ENCODE measurements around the gene MCM3AP.

The MCM3AP gene

DNA sequence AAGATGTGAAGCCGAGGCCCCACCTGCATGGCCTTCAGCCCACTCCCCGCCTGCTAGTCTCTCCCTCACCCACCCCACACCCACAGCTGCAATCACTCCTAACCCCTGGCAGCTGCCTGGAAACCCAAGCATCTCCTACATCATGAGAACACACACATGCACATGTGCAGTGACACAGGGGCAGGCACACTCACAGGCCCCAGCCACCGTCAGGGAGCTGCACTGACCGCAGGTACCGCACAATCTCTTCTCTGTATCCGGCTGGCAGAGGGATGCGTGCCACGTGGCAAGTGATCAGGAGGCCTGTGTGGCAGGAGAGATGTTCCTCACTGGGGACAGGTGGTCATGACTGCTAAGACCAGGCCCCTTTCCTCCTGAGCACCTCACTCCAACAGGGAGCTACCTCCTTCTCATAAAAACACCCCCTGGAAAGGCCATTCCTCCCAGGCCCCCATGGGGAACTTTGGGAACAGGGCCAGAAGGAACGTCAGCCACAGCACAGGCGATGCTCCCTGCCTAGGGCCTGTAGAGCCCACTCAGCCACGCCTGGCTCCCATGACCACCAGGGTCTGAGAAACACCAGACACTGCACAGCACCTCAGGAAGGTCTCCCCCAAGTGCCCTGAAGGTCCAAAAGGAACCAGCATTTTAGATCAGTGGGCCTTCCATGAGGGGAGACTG lies 62.8 kb downstream of the MCM3AP start:
- Mint-ChIP-seq H3K27me3 (no peaks in the 10 kb centered on the region), H3K4me3 (no peak overlapping the region)

GRCh38 chr21:46221664-46222435 lies 63.6 kb downstream of the MCM3AP start:
- peaks cover 3% of the 10 kb centered on the region for H3K36me3 Mint-ChIP-seq
- no peaks in the 10 kb centered on the region for H3K9me3 Mint-ChIP-seq
- H3K4me3 Mint-ChIP-seq: no peak overlapping the region
- H3K27me3 Mint-ChIP-seq: no peaks in the 10 kb centered on the region
- H3K4me1 Mint-ChIP-seq: peaks cover 7% of the 10 kb centered on the region
- no peak overlapping the region for H3K27ac Mint-ChIP-seq

More for the DNA sequence above, 62.8 kb downstream of the MCM3AP start:
- Mint-ChIP-seq H3K27ac (no peak overlapping the region), H3K36me3 (peaks cover 3% of the 10 kb centered on the region), H3K9me3 (no peaks in the 10 kb centered on the region), H3K4me1 (peaks cover 14% of the 10 kb centered on the region)

GRCh38 chr21:46220847-46221246 lies 64.6 kb downstream of the MCM3AP start:
- no peaks in the 10 kb centered on the region for H3K4me1 Mint-ChIP-seq

GRCh38 chr21:46220275-46220810 lies 65.1 kb downstream of the MCM3AP start:
- Mint-ChIP-seq H3K4me1 (no peaks in the 10 kb centered on the region), H3K27me3 (no peaks in the 10 kb centered on the region), H3K36me3 (peaks cover 3% of the 10 kb centered on the region), H3K4me3 (no peak overlapping the region), H3K9me3 (no peaks in the 10 kb centered on the region), H3K27ac (no peak overlapping the region)

More at GRCh38 chr21:46220847-46221246, 64.6 kb downstream of the MCM3AP start:
- no peaks in the 10 kb centered on the region for H3K27me3 Mint-ChIP-seq
- no peak overlapping the region for H3K4me3 Mint-ChIP-seq
- no peaks in the 10 kb centered on the region for H3K9me3 Mint-ChIP-seq
- no peak overlapping the region for H3K27ac Mint-ChIP-seq
- H3K36me3 Mint-ChIP-seq: peaks cover 3% of the 10 kb centered on the region

DNA sequence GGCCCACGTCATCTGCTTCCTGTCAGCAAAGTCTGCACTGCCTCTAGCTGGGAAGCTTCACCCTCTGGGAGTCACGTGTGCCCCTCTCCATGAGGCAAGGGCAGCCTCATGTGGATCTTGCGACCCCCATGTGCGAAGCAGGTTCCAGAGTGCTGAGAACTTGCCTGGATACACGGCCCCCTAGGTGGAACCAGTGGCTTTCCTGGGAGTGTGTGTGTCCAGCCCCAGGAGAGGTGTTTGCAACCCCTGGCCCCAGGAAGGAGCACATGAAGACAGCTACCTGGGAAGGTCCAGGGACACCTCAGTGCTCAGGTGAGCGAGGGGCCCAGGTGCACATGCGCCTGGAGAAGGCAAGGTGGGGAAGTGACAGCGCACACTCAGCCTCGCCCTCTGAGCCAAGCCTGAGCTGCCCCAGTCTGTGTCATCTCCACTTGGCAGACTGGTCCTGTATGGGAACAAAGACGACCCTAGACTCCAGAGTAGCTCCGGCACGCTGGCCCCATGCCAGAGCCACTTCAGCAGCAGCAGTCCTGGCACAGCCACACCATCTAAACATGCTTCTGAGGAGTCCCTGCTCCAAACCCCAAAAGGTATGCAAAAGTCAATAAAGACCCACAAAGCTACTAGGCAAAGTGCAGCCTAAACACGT lies 65.7 kb downstream of the MCM3AP start:
- Mint-ChIP-seq H3K27ac (no peak overlapping the region), H3K4me3 (no peak overlapping the region), H3K27me3 (no peaks in the 10 kb centered on the region), H3K36me3 (peaks cover 3% of the 10 kb centered on the region), H3K9me3 (no peaks in the 10 kb centered on the region), H3K4me1 (no peaks in the 10 kb centered on the region)

DNA sequence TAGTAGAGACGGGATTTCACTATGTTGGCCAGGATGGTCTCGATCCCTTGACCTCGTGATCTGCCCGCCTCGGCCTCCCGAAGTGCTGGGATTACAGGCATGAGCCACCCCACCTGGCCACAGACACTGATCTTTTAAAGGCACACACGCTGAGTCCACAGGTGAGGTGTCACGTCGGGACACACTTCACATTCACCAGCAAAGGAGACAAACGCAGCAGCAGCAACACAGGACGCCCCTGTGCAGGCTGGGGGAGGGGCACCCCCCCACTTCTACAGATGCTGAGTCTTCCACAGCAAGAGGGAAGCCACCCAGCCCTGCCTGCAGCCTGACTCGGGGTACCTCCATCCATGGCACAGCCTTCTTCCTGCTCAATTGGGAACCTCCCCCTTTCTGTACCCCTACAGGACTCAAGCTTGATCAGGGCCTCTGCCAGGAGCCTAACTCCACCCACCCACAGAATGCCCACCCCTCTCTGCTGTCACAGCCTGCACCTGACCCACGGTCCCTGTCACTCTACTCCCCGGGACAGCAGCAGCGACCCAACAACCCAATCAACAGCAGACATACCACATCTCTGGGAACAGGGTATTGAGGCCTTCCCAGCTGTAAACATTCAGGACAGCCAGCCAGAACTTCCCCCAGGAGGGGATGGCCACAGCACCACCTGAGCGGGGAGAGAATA lies 66.4 kb downstream of the MCM3AP start:
- no peak overlapping the region for H3K27ac Mint-ChIP-seq
- H3K4me3 Mint-ChIP-seq: no peak overlapping the region
- H3K4me1 Mint-ChIP-seq: no peaks in the 10 kb centered on the region
- H3K9me3 Mint-ChIP-seq: no peaks in the 10 kb centered on the region
- peaks cover 3% of the 10 kb centered on the region for H3K36me3 Mint-ChIP-seq
- no peaks in the 10 kb centered on the region for H3K27me3 Mint-ChIP-seq

GRCh38 chr21:46217511-46218196 lies 67.8 kb downstream of the MCM3AP start:
- Mint-ChIP-seq H3K4me1 (no peaks in the 10 kb centered on the region), H3K27me3 (no peaks in the 10 kb centered on the region), H3K27ac (no peak overlapping the region), H3K36me3 (peaks cover 3% of the 10 kb centered on the region), H3K4me3 (no peak overlapping the region), H3K9me3 (no peaks in the 10 kb centered on the region)

DNA sequence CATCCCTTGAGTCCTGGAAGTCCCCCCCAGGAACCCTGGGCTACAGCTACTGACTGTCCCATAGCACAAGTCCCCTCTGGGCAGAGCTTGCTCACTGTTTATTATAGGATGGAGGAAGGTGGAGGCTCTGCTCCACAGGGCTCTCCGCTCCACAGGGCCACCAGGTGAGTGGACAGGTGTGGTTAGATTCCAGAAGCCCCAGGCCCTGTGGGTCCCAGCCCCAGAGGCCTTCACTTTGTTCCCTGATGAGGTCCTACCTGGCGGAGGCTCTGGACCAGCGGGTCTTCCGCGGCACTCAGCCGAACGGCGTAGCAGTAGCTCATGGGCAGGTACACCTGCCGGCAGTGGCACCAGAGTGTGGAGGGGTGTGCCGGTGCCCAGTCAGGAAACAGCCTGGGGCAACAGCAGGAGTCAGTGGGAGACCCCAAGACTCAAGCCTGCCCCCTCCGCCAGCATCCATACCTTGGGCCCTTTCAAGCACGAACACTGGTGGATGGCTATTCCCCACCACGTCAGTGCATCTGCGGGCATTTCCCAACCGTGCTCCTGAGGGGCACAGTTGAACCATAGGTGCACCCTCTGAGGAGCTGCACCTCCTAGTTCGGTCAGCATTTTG lies 69.2 kb downstream of the MCM3AP start:
- Mint-ChIP-seq H3K36me3 (peaks cover 3% of the 10 kb centered on the region), H3K27me3 (no peaks in the 10 kb centered on the region), H3K9me3 (no peaks in the 10 kb centered on the region), H3K4me1 (no peaks in the 10 kb centered on the region), H3K4me3 (no peak overlapping the region), H3K27ac (no peak overlapping the region)

- Mint-ChIP-seq H3K27ac (no peak overlapping the region), H3K27me3 (no peaks in the 10 kb centered on the region), H3K4me1 (no peaks in the 10 kb centered on the region), H3K4me3 (no peak overlapping the region), H3K9me3 (no peaks in the 10 kb centered on the region), H3K36me3 (peaks cover 3% of the 10 kb centered on the region)
These were observed 69.8 kb downstream of the MCM3AP start for GRCh38 chr21:46215436-46216131.

DNA sequence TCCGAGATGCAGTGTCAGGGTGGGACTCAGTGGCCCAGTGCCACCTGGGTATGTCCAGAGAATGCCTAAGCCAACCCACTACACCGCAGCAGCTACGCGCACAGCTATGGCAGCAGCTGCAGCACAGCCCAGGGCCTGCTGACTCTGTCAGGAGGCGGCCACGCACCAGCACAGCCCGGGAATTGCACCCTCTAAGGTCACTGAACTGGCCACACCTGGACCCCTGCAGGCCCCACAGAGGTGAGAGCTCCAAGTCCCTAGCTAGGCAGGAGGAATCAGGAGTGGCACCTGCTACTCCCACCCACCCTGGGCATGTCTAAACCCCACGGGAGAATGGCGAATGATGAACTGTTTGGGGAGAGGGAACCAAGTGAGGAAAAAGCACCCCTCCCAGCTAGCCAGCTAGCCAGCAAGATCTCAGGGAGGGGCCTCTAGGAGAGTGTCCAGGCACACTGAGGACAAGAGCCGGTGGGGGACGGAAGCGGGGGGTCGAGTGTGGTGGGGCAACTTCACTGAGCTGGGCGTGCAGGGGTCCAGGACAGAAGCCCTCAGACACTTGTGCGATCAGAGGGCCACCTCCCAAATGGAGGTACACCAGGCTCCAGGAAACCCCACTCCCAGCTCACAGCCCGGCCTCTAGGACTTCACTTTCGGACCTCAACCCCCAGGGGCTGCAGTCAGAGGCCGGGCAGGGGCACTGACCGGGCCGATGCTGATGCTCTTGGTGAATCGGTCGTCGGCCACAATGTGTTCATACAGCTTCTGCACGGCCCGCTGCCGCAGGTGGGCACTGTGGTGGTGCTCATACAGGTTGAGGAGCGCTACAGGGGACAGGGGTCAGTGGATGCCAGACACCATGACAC lies 70.7 kb downstream of the MCM3AP start:
- H3K27ac Mint-ChIP-seq: no peak overlapping the region
- H3K27me3 Mint-ChIP-seq: no peaks in the 10 kb centered on the region
- no peaks in the 10 kb centered on the region for H3K36me3 Mint-ChIP-seq
- no peak overlapping the region for H3K4me3 Mint-ChIP-seq
- H3K4me1 Mint-ChIP-seq: no peaks in the 10 kb centered on the region
- H3K9me3 Mint-ChIP-seq: no peaks in the 10 kb centered on the region

DNA sequence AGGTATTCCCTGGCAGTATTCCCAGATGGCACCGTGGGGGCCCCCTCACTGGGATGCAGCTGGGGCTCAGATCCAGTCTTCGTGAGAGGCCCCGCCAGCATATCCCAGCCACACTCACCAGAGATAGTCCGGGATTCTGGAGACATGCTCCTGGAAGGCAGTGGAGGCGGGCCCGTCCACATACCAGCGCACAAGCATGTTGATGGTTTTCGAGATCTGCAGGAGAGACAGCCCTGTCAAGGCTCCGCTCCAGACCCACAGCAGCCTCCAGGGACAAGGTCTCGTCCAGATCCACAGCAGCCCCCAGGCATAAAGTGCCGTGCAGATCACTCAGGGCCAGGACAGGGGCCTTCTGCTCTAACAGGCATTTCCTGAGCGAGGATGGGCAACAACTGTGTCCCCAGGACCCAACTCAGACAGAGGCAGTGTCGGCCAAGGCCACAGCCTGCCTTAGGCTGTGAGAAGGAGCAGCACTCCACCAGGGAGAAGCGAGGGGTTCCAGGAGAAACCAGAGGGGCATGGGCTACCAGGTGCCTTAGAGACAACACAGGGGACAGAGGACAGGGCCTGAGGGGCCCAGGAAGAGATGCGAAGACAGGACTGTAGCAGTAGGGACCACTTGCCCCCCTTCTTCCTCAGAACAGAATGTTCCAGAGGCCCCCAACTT lies 71.7 kb downstream of the MCM3AP start:
- no peaks in the 10 kb centered on the region for H3K27me3 Mint-ChIP-seq
- H3K36me3 Mint-ChIP-seq: no peaks in the 10 kb centered on the region
- H3K9me3 Mint-ChIP-seq: no peaks in the 10 kb centered on the region
- no peaks in the 10 kb centered on the region for H3K4me1 Mint-ChIP-seq
- no peak overlapping the region for H3K27ac Mint-ChIP-seq
- no peak overlapping the region for H3K4me3 Mint-ChIP-seq

DNA sequence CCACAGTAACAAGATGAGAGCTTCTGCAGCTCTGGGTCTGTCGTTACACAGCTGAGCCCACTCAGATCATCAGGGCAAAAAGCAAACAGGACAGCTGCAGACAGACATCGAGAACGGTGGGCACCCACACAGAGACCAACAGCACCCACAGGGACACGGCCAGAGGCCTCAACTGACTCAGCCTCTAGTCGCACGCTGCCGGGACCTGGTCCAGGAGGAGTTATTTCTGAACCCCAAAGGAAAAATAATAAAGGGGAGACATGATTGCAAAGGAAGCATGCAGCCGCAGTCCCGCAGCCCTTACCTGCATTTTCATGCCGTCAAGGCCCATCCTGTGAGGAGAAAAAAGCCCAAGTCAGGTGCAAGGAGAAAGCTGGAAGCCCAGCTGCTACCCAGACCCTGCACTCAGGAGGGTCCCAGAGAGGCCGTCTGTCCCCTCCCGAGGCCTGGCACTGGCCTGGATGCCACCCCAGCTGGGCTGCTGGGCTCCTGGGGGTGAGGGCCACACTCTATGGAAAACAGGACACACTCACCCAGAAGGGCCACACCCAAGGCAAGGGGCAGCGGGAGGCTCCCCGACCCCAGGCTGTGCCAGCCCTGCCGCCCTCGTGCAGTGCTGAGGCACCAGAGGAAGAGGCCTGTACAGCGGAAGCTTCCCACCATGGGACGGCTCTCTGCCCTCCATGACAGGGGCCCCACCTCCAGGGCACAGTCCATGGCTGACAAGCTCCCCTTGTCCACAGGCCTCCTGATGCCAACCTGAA lies 72.5 kb downstream of the MCM3AP start:
- Mint-ChIP-seq H3K4me3 (no peak overlapping the region), H3K9me3 (no peaks in the 10 kb centered on the region), H3K4me1 (no peaks in the 10 kb centered on the region), H3K36me3 (no peaks in the 10 kb centered on the region), H3K27me3 (no peaks in the 10 kb centered on the region), H3K27ac (no peak overlapping the region)

Measured in activated naive CD4-positive, alpha-beta T cell treated with anti-CD3 and anti-CD28 coated beads, Interleukin-2, amount 50 U/mL, for 24 hours (primary cell).